H1 (cell line): ENCODE results near the gene LRRC74A. TPM values are rescaled to one million over a fixed set of nuclear protein-coding genes. Genes with fewer than 3 reads are reported as not detected.

Source experiments
- BACH1 ChIP-seq: IDR thresholded peaks from 2 replicates; pipeline ENCODE4 v1.6.1; 2012; ENCODE audit warnings: low read length, improper control_type of control experiment
- CTBP2 ChIP-seq: IDR thresholded peaks from 2 replicates; pipeline ENCODE4 v1.7.0; 2011; ENCODE audit warnings: borderline replicate concordance, mild to moderate bottlenecking, moderate library complexity, mixed read lengths, low read length; ENCODE audit not compliant: insufficient read depth, insufficient read length
- GABPA ChIP-seq: IDR thresholded peaks from 2 replicates; pipeline ENCODE4 v1.6.1; 2011; ENCODE audit warnings: mild to moderate bottlenecking, low read length, moderate library complexity, borderline replicate concordance; ENCODE audit not compliant: insufficient read depth
- POLR2A ChIP-seq, 2 experiments: IDR thresholded peaks; 1 replicate in 1 of 2; 2 replicates in 1 of 2; pipeline ENCODE4 v1.6.1; 2011; ENCODE audit warnings: low read depth in 2 of 2, low read length in 2 of 2, mild to moderate bottlenecking in 2 of 2; ENCODE audit errors: control extremely low read depth in 1 of 2
- RBBP5 ChIP-seq: IDR thresholded peaks from 2 replicates; pipeline ENCODE4 v1.7.1; 2012; ENCODE audit warnings: low read depth, mild to moderate bottlenecking, inconsistent platforms, low read length, moderate library complexity, borderline replicate concordance
- SIN3A ChIP-seq, 2 experiments: IDR thresholded peaks in 1 of 2; conservative IDR thresholded peaks in 1 of 2; 2 replicates each; pipeline ENCODE4 v1.6.1; 2011 to 2012; ENCODE audit warnings: low read length in 2 of 2, improper control_type of control experiment in 1 of 2, low read depth in 1 of 2, mild to moderate bottlenecking in 1 of 2
- TCF12 ChIP-seq: IDR thresholded peaks from 2 replicates; pipeline ENCODE4 v1.6.1; 2011; ENCODE audit warnings: low read depth, mild to moderate bottlenecking, low read length
- polyA plus RNA-seq, 7 experiments: library from polyadenylated mRNA; depleted of rRNA in 3 of 7; stranded (reverse) in 5 of 7; unstranded in 2 of 7; fragments of >200 nt in 5 of 7; fragments of 200-250 nt in 2 of 7; gene quantifications; 1 replicate in 5 of 7; 2 replicates in 1 of 7; 4 replicates in 1 of 7; pipeline versions ENCODE4 v1.2.1 to v1.2.3, GENCODE V29; 2011 to 2013; ENCODE audit warnings: missing spikeins in 2 of 7, mixed read lengths in 2 of 7
- total RNA-seq: library from RNA; stranded (reverse); fragmentation: NEBNext Ultra II Directional; extraction: Animal tissue kit (Norgen Biotek cat#: 25700); gene quantifications from 2 replicates; pipeline ENCODE4 v1.2.1, GENCODE V29; 2021
- TF ChIP-seq, protein P1 (sequence below): IDR thresholded peaks from 2 replicates; pipeline ENCODE4 v1.6.1; 2012; ENCODE audit warnings: inconsistent platforms

Gene LRRC74A
- total and polyA plus RNA-seq, 2 of the 8 experiments (the other 6 are each of a cell fraction or from before 2014, with no cell fraction given): not detected

GRCh38 chr14:76812422-76813383 lies 13.5 kb upstream of the LRRC74A start, which contains the start of gene ANGEL1 (continued):
- TF ChIP-seq CTBP2 (no peak), SIN3A (conservative IDR thresholded peaks at IDR 0.05 in 1 of 2, IDR thresholded peaks at IDR 0.05 in 1 of 2; ENCODE audit: low read depth in 1 of 2, low read length in 2 of 2) (peak in 1 of 2 experiments; percentile 93; a peak in 3 of 4 replicates), TCF12 (peak; percentile 70; the same call in 1 of the 2 replicates), GABPA (0 out of 2 replicates have a peak, but pooled peaks have one; percentile 18), BACH1 (no peak), RBBP5 (no peak; the same call in 1 of the 2 replicates), POLR2A (IDR thresholded peaks at IDR 0.05; ENCODE audit: control extremely low read depth in 1 of 2, low read depth in 2 of 2, low read length in 2 of 2) (peak; percentile 76 to 90)
- TF ChIP-seq, protein P1, sequence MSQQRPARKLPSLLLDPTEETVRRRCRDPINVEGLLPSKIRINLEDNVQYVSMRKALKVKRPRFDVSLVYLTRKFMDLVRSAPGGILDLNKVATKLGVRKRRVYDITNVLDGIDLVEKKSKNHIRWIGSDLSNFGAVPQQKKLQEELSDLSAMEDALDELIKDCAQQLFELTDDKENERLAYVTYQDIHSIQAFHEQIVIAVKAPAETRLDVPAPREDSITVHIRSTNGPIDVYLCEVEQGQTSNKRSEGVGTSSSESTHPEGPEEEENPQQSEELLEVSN: peak; percentile 85
